Neutrophil (primary cell): Measurements from ENCODE around the gene KLHL29.

Source experiments
- H3K27ac ChIP-seq: fragments of 200-600 bp; sonication (generic); 2 replicates; pipeline ENCODE4 v1.5.1; 2016; ENCODE audit warnings: mild to moderate bottlenecking, moderate library complexity
- H3K27me3 ChIP-seq: fragments of 200-600 bp; sonication (generic); 2 replicates; pipeline ENCODE4 v1.6.0; 2016; ENCODE audit warnings: mild to moderate bottlenecking
- H3K36me3 ChIP-seq: fragments of 200-600 bp; sonication (generic); 2 replicates; pipeline ENCODE4 v1.5.1; 2017
- H3K4me1 ChIP-seq, 2 experiments: fragments of 200-600 bp in 1 of 2; sonication (generic) in 1 of 2; 1 replicate in 1 of 2; 2 replicates in 1 of 2; pipeline versions ENCODE4 v1.5.1 to v1.6.1; 2013 to 2016; ENCODE audit warnings: low read depth in 1 of 2, low read length in 1 of 2, mild to moderate bottlenecking in 1 of 2, moderate library complexity in 1 of 2; ENCODE audit not compliant: control insufficient read depth in 1 of 2, insufficient read depth in 1 of 2
- H3K4me3 ChIP-seq, 2 experiments: fragments of 200-600 bp in 1 of 2; sonication (generic) in 1 of 2; 1 replicate in 1 of 2; 2 replicates in 1 of 2; pipeline ENCODE4 v1.5.1; 2013 to 2016; ENCODE audit warnings: low read depth in 1 of 2, low read length in 1 of 2, mild to moderate bottlenecking in 1 of 2, moderate library complexity in 1 of 2
- H3K9me3 ChIP-seq: fragments of 200-600 bp; sonication (generic); 2 replicates; pipeline ENCODE4 v1.5.1; 2016
- TF ChIP-seq, protein P1 (sequence below): fragments of 200-600 bp; sonication (generic); IDR thresholded peaks from 2 replicates; pipeline ENCODE4 v1.5.1; 2016; ENCODE audit warnings: antibody characterized with exemption

KLHL29 gene

DNA sequence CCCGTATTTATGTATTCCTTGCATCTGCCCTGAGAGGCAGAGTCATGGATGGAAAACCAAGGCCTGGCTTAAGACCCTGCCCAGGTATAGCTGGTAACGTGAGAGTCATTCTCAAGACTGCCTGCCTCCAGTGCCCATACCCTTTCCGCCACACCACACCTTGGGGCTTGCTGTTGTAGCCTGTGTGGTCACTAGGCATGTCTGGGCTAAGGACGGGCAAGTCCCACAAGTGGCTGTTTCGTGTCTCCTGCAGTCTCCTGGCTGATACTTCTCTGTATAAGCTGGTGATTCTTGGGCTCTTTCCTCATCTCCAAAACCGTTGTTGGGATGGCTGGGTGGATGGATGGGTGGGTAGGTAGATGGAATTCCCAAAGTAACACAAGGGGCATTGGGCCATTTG is 269.8 kb downstream of the KLHL29 start:
- H3K27ac ChIP-seq = no peak overlapping the region

DNA sequence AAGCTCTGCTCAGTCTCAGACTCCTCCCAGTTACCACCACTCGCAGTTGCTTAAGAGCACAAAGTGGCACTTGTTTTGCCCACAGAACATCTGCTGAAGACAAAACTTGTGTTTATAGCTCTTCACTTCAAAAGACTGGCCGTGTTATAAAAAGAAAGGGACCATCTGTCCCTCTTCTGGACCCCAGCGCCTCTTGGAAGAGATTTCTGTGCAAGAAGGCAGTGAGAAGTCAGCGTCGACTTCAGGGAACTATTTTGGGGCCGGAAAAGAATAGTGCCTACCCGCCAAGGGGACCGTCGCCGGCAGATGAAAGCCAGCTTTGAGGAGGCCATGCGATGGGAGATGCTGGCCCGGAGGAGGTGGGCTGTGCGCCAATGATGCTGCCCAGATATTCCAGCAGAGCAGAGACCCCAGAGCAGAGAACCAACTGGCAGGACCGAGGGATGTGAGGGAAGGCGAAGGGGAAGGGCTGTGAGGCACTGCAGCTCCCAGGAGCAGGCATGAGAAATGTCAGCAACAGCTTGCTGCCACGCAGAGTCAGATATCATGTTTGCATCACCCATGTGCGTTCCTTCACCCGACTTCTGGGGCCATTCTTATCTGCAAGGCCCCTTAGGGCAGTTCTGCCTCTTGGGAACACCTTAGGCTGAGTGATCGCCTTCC is 271.1 kb downstream of the KLHL29 start:
- Histone ChIP-seq H3K4me3 (no peak overlapping the region), H3K27me3 (peaks cover 19% of the 10 kb centered on the region), H3K27ac (no peak overlapping the region), H3K4me1 (no peaks in the 10 kb centered on the region), H3K36me3 (no peaks in the 10 kb centered on the region), H3K9me3 (no peaks in the 10 kb centered on the region)
- TF ChIP-seq, protein P1, sequence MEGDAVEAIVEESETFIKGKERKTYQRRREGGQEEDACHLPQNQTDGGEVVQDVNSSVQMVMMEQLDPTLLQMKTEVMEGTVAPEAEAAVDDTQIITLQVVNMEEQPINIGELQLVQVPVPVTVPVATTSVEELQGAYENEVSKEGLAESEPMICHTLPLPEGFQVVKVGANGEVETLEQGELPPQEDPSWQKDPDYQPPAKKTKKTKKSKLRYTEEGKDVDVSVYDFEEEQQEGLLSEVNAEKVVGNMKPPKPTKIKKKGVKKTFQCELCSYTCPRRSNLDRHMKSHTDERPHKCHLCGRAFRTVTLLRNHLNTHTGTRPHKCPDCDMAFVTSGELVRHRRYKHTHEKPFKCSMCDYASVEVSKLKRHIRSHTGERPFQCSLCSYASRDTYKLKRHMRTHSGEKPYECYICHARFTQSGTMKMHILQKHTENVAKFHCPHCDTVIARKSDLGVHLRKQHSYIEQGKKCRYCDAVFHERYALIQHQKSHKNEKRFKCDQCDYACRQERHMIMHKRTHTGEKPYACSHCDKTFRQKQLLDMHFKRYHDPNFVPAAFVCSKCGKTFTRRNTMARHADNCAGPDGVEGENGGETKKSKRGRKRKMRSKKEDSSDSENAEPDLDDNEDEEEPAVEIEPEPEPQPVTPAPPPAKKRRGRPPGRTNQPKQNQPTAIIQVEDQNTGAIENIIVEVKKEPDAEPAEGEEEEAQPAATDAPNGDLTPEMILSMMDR = no peak

More for the DNA sequence above, 269.8 kb downstream of the KLHL29 start:
- no peaks in the 10 kb centered on the region for H3K36me3 ChIP-seq
- TF ChIP-seq, protein P1 = no peak
- H3K4me3 ChIP-seq = no peak overlapping the region
- no peaks in the 10 kb centered on the region for H3K9me3 ChIP-seq
- no peaks in the 10 kb centered on the region for H3K4me1 ChIP-seq
- H3K27me3 ChIP-seq = peaks cover 19% of the 10 kb centered on the region

DNA sequence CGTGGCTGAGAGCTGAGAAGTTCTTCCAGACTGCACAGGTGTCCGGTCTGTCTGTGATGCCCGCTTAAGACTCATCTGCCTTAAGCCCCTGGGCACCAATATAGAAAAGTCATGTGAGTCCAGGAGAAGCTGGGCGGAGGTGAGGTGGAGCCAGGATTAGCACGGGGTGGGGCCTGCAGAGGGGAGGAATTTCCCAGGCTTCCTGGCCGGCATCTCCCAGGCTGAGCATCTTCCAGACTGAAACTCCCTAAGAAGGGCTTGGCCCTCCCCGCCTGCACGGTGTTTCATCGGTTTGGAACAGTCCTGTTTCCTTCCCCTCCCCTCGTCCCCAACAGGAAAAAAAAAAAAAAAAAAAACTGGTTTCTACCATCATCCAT is 271.6 kb downstream of the KLHL29 start:
- Histone ChIP-seq H3K36me3 (no peaks in the 10 kb centered on the region), H3K27me3 (peaks cover 22% of the 10 kb centered on the region), H3K4me1 (no peaks in the 10 kb centered on the region), H3K9me3 (no peaks in the 10 kb centered on the region), H3K27ac (no peak overlapping the region), H3K4me3 (no peak overlapping the region)
- TF ChIP-seq, protein P1 = no peak

DNA sequence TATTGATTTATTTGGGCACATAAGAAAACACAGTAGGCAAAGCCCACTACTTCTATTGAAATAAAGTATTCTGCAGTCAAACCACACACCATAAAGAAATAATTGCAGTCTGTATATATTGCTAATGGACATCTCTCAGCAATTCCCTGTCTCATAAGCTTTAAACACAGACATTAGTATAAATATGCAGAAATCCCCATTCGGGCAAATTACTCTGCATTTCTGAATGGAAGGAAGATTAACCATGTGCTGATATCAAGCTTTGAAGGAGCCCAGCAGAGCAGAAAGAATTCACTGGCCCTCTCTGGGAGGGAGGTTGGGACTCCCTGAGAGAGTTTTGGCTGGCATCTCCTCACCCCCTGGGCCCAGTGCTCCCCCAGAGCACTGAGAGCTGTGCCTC is 272.4 kb downstream of the KLHL29 start:
- no peaks in the 10 kb centered on the region for H3K9me3 ChIP-seq
- H3K27me3 ChIP-seq = peaks cover 30% of the 10 kb centered on the region
- H3K27ac ChIP-seq = no peak overlapping the region
- no peaks in the 10 kb centered on the region for H3K4me1 ChIP-seq
- no peaks in the 10 kb centered on the region for H3K36me3 ChIP-seq
- H3K4me3 ChIP-seq = no peak overlapping the region
- TF ChIP-seq, protein P1 = no peak

DNA sequence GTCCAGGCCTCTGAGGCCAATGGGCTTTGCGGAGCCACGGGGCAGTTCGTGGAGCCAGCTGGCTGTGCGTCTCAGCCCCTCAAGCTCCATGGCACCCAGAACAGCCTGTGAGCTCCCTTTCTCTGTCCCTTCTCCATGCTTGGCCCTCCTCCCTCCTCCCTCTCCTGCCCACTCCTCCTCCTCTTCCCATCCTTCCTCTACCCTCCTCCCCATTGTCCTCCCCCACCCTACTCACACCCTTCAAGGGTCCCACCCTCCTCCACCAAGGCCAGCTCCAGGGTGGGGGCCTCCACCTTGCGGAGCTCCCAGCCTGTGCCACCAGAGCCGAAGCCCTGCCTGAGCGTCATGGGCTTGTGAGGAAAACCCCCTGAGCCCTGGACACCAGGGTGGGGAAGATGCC is 273.0 kb downstream of the KLHL29 start:
- Histone ChIP-seq H3K4me1 (no peaks in the 10 kb centered on the region), H3K9me3 (no peaks in the 10 kb centered on the region), H3K27ac (no peak overlapping the region), H3K4me3 (no peak overlapping the region), H3K36me3 (no peaks in the 10 kb centered on the region), H3K27me3 (peaks cover 35% of the 10 kb centered on the region)
- TF ChIP-seq, protein P1 = no peak
